ENCODE data around the gene EFNA5.

The EFNA5 gene

GRCh38 chr5:107670932-107671741 lies at the start of gene EFNA5:
EFNA5 (minus strand) TSS chr5:107670937.
- DNase-seq, result no peak

GRCh38 chr5:107719034-107719606 lies 48.4 kb upstream of the EFNA5 start:
- DNase-seq, result no peak

GRCh38 chr5:107717816-107718215 lies 47.1 kb upstream of the EFNA5 start:
- no peak for DNase-seq

- no peak for DNase-seq
These were observed 42.5 kb upstream of the EFNA5 start for GRCh38 chr5:107713228-107713627.

- no peak for DNase-seq
These were observed 41.7 kb upstream of the EFNA5 start for GRCh38 chr5:107712359-107712870.

GRCh38 chr5:107705402-107706014 lies 34.8 kb upstream of the EFNA5 start:
- no peak for DNase-seq

- DNase-seq, result no peak
These were observed 34.1 kb upstream of the EFNA5 start for GRCh38 chr5:107704681-107705401.

GRCh38 chr5:107700481-107700880 lies 29.7 kb upstream of the EFNA5 start:
- DNase-seq, result no peak

GRCh38 chr5:107699425-107699824 lies 28.7 kb upstream of the EFNA5 start:
- no peak for DNase-seq

- DNase-seq, result no peak
These were observed 27.5 kb upstream of the EFNA5 start for GRCh38 chr5:107698286-107698685.

- no peak for DNase-seq
These were observed 25.8 kb upstream of the EFNA5 start for GRCh38 chr5:107696498-107696897.

GRCh38 chr5:107696080-107696479 lies 25.3 kb upstream of the EFNA5 start:
- DNase-seq, result no peak

- no peak for DNase-seq
These were observed 17.2 kb upstream of the EFNA5 start for GRCh38 chr5:107687937-107688336.

- DNase-seq, result no peak
These were observed 16.7 kb upstream of the EFNA5 start for GRCh38 chr5:107687404-107687803.

- no peak for DNase-seq
These were observed 11.8 kb upstream of the EFNA5 start for GRCh38 chr5:107682533-107682932.

- DNase-seq, result no peak
These were observed 10.1 kb upstream of the EFNA5 start for GRCh38 chr5:107680799-107681198.

- no peak for DNase-seq
These were observed 9.4 kb upstream of the EFNA5 start for GRCh38 chr5:107680099-107680498.

- no peak for DNase-seq
These were observed 6.0 kb upstream of the EFNA5 start for GRCh38 chr5:107676702-107677101.

- no peak for DNase-seq
These were observed 4.5 kb upstream of the EFNA5 start for GRCh38 chr5:107675201-107675600.

GRCh38 chr5:107674655-107675054 lies 3.9 kb upstream of the EFNA5 start:
- DNase-seq, result no peak

GRCh38 chr5:107673368-107674136 lies 2.8 kb upstream of the EFNA5 start:
- peak; percentile 58 for DNase-seq

GRCh38 chr5:107673039-107673367 lies 2.3 kb upstream of the EFNA5 start:
- DNase-seq, result no peak
